ENCODE results near the gene OS9. TPM values are rescaled to one million over a fixed set of nuclear protein-coding genes. Genes with fewer than 3 reads are reported as not detected.

The OS9 gene
- total and polyA plus RNA-seq, 2 donors (not counting 3 experiments of a cell fraction or from before 2014, with no cell fraction given) = 212 to 561 TPM

- intact Hi-C loops (cut with micrococcal nuclease) (no loop called here), dilution Hi-C loops (cut with MboI; ENCODE audit: extremely low pct_ligation_motif_present, low sequenced_read_pairs) (no loop called here)
- H3K9ac ChIP-seq (replicated peaks; ENCODE audit: extremely low read depth, insufficient read depth, low read length) = no peak overlapping the region
- H3K79me2 ChIP-seq (ENCODE audit: control insufficient read depth, insufficient read depth, low read length) = no peaks in the 10 kb centered on the region
- no peaks in the 10 kb centered on the region for H3K9me3 ChIP-seq (replicated peaks; ENCODE audit: control insufficient read depth, insufficient read depth, low read length)
- H3K4me1 ChIP-seq (ENCODE audit: control insufficient read depth, extremely low read depth, insufficient read depth, low read length) = no peaks in the 10 kb centered on the region
- DNase-seq (ENCODE audit: low read depth, low spot score) (no peak), FAIRE-seq (no peak)
- H4K20me1 ChIP-seq (replicated peaks; ENCODE audit: control insufficient read depth, extremely low read depth, insufficient read depth, low read length) = no peaks in the 10 kb centered on the region
- no peak overlapping the region for H3K27ac ChIP-seq (ENCODE audit: insufficient read depth, low read depth, low read length)
- H3K27me3 ChIP-seq (ENCODE audit: control insufficient read depth in 2 of 2, insufficient read depth in 2 of 2, low read length in 2 of 2) = no peaks in the 10 kb centered on the region
- ChIA-PET CTCF (interaction anchor here (1.3 kb wide), 1 partner anchor 10 kb away, joined by 5 read pairs; no protein-coding TSS in a partner anchor), POLR2A (no interaction called here)
- H3K4me3 ChIP-seq (replicated peaks in 1 of 3; ENCODE audit: insufficient read depth in 1 of 3, low read depth in 1 of 3, low read length in 3 of 3) = no peak overlapping the region
- H3K9me1 ChIP-seq (replicated peaks; ENCODE audit: control insufficient read depth, extremely low read depth, insufficient read depth, low read length) = no peaks in the 10 kb centered on the region
- peaks cover 0 to 41% of the 10 kb centered on the region in 2 experiments for H3K36me3 ChIP-seq (ENCODE audit: control insufficient read depth in 2 of 2, extremely low read depth in 1 of 2, insufficient read depth in 2 of 2, low read length in 2 of 2)
- no peak overlapping the region for H2AFZ ChIP-seq (ENCODE audit: low read depth, low read length)
- no peak overlapping the region for H3K4me2 ChIP-seq (ENCODE audit: insufficient read depth, low read length)
- BruUV-seq (replicated peaks) = no TSS peak
- TF ChIP-seq CTCF (IDR thresholded peaks at IDR 0.05; ENCODE audit: extremely low read depth in 1 of 2, insufficient read depth in 1 of 2, low read depth in 1 of 2, low read length in 2 of 2) (no peak), FOS (IDR thresholded peaks at IDR 0.05; ENCODE audit: borderline replicate concordance, insufficient read depth, low read length) (no peak), GATA2 (IDR thresholded peaks at IDR 0.05; ENCODE audit: insufficient read depth, insufficient read length, low read depth, low read length) (no peak), POLR2A (IDR thresholded peaks at IDR 0.05; ENCODE audit: low read depth, low read length) (no peak), JUN (IDR thresholded peaks at IDR 0.05; ENCODE audit: borderline replicate concordance, insufficient read depth, insufficient read length, low read depth) (no peak), MYC (IDR thresholded peaks at IDR 0.05; ENCODE audit: low read depth, low read length) (no peak), EZH2 (IDR thresholded peaks at IDR 0.05; ENCODE audit: borderline replicate concordance, low read depth, low read length, severe bottlenecking) (no peak), POLR2AphosphoS5 (IDR thresholded peaks at IDR 0.05; ENCODE audit: insufficient read depth, low read depth, low read length) (no peak), MAX (IDR thresholded peaks at IDR 0.05; ENCODE audit: insufficient read depth, insufficient read length) (no peak)
Measured at GRCh38 chr12:57715786-57716185, 21.9 kb downstream of the OS9 start.
